GM18517 (cell line): ENCODE results near the gene TRPC3.

Experiments used
- ATAC-seq: cut with Tn5 transposase; IDR thresholded peaks from one replicate; pipeline ENCODE4 v1.9.1; 2021; ENCODE audit warnings: mild to moderate bottlenecking, moderate library complexity; ENCODE audit not compliant: unreplicated experiment

The TRPC3 gene

GRCh38 chr4:121877041-121877773 lies 74.7 kb downstream of the TRPC3 start:
- no peak for ATAC-seq

DNA sequence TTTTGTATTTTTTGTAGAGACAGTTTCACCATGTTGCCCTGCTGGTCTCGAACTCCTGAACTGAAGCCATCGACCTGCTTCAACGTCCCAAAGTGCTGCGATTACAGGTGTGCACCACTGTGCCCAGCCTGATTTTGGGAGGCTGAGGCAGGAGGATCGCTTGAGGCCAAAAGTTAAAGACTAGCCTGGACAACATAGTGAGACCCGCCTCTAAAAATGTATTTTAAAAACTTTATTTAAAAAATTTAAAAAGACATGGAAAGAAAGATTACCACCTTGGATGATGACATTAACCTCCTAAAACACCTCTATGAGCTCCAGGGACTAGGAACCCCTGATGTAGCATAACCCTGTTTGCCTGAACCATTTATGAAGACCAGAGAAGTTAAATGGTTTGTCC lies 75.8 kb downstream of the TRPC3 start:
- no peak for ATAC-seq

DNA sequence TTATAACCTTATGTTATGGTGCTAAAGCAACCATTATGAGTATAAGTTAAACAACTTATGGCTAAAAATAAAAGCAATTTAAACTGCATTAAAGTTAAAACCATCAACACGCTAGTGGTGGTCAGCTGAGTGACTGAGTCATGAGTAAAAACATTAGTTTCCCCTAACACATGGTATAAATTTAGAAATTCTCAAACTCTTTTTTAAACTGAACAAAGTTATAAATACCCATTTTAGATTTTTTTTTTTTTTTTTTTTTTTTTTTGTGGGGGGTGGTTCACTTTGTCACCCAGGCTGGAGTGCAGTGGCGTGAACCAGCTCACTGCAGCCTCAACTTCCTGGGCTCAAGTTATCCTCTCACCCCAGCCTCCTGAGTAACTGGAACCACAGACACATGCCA lies 76.2 kb downstream of the TRPC3 start:
- no peak for ATAC-seq

DNA sequence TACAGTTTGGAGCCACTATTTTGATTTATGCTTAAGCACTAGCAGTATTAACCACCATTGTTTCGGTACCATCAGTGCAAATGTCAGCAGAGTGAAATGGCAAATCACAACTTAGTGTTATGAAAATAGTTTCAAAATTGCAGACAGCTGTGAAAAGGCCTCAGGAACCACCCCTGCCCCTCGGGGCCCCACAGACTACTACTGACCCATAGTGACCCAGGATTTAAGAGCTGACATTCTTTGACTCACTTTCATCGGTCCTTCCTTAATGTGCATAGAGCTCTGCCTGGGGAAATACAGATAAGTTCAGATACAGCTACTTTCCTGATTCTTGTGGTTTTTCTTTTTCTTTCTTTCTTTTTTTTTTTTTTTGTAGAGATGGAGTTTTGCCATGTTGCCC lies 78.3 kb downstream of the TRPC3 start:
- no peak for ATAC-seq

DNA sequence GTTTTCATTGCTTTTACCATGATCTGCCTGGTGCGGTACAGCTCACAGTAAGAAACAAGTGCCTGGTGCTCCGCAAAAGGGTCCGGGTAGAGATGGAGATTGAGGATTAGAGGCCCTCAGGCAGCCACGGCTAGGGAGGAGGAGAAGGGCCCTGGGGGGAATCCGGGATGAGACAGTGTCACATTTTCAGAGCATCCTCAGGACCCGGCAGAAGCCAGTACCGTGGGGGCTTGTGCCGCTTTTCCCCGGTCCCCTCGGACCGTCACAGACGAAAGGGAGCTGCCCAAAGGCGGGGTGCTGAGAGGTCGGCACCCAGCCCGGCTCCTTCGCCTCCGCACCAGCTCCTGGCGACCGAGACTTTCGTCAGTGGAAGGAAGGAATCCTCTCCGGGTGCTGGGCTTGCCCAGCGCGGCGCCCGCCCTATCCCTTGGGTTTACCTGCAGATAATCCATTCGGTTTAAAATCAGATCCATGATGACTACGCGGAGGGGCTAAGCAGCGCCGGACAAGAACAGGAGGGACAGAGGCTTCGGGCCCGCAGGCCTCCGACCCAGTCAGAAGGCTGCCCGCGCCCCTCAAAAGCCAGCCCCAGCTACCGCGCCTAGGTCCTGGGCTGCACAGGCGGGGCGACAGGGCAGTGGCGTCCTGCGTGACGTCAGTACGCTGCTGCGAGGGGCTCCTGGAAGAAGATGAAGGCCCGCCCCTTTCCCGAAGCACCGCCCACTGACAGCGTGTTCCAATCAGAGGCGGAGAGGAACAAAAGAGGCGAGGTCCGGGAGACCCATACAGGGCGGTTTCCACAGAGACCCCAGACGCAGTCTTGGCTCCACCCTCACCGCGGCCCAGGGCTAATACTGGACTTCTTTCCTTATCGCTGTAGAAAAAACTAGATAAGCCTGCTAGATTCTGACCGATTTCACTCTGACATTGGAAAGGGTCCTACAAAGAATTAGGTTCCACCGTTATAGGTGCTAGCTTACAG lies 81.7 kb downstream of the TRPC3 start, which contains the start of gene BBS7:
TSS of gene BBS7 (minus strand) at position 634 of the 982 bp plus-strand sequence. CDS start at position 473, 161 bp downstream.
- peak; percentile 98 for ATAC-seq

GRCh38 chr4:121863799-121864198 lies 88.1 kb downstream of the TRPC3 start:
- ATAC-seq, result no peak

GRCh38 chr4:121861426-121861825 lies 90.4 kb downstream of the TRPC3 start:
- no peak for ATAC-seq

- no peak for ATAC-seq
These were observed 91.7 kb downstream of the TRPC3 start for GRCh38 chr4:121860121-121860520.

DNA sequence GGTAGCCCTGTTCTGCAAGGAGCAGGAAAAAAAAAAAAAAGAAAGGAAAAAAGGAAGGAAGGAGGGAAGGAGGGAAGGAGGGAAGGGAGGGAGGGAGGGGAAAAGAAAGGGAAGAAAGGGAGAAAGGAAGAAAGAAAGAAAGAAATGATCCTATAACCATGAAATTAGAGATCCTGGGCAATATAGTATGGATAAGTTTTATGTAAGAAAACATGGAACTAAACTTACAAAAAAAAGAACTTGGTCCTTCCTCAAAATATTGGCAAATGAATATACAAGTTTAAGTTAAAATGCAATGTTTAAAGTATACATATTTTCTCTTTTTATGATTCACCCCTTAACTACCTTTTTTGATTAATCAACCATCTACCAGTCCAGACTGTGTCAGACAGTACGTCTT lies 100.5 kb downstream of the TRPC3 start:
- ATAC-seq, result no peak

DNA sequence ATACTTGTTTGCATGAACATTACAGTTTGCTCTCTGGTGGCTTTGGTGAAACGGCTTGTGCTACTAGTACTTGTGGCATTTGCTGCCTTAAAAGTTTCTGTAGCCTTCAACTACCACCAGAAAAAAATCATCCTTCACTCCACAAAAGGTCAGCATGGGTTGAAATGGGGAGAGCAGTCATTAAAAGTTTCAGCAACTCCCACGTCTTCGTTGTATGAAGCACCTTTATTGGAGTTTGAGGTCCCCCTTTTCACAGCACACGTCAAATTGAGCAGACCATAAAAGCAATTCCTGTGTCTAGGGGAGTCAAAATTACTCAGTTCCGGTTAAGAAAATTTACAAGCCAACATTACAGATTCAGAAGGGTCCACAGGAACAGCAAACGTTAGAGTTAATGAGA lies 105.2 kb downstream of the TRPC3 start:
- no peak for ATAC-seq

GRCh38 chr4:121842862-121843261 lies 109.0 kb downstream of the TRPC3 start:
- ATAC-seq, result no peak

DNA sequence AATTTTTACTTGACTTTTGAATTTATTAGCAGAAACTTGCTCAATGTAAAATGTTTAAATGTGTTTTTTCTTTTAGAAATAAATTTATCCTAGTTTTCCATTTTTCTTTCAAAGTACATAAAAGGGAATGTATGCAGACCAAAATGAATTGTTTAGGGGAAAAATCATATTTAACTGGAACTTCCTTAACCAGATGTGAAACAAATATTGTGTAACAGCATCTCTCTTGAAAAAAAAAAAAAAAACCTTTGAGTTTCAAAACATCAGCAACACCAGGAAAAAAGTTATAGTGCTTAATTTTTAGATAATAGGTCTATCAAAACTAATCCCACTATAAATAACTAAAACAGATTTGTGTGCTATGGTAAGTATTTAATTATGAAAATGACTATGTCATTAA lies 113.7 kb downstream of the TRPC3 start:
- ATAC-seq, result no peak

DNA sequence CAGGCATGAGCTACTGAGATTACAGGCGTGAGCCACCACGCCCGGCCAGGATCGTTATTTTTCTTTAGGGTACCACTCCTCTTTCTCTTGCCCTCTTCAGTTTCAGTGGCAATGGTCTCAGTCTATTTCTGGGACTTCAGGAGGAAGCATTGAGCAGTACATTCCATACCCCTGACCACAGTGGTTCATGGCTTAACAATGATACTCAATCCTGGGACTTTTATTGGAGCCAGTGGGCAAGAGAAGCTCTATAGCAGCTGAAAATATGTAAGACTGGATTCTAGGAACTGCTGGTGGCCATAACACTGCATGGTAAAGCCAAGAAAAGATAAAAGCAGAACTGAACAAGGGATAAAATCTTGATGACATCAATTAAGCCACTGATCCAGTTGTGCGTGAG lies 122.3 kb downstream of the TRPC3 start:
- no peak for ATAC-seq
